Measurements from ENCODE around the gene MYBPC2. TPM values are rescaled to one million over a fixed set of nuclear protein-coding genes. Genes with fewer than 3 reads are reported as not detected.

The MYBPC2 gene
- total and polyA plus RNA-seq, 4 donors, result 0.62 to 3.5 (median 1.4) TPM

GRCh38 chr19:50512999-50513745 lies 80.5 kb downstream of the MYBPC2 start:
- Histone ChIP-seq H3K36me3 (ENCODE audit: control insufficient read depth, insufficient read depth, low read length) (peaks cover 47% of the 10 kb centered on the region), H3K27me3 (ENCODE audit: control insufficient read depth, insufficient read depth, low read length) (no peaks in the 10 kb centered on the region), H3K27ac (ENCODE audit: low read depth, low read length) (peak overlapping the region; percentile 44), H3K4me1 (ENCODE audit: control insufficient read depth, insufficient read depth, low read length) (peaks cover 73% of the 10 kb centered on the region), H3K9me3 (ENCODE audit: control insufficient read depth, insufficient read depth, low read length) (no peaks in the 10 kb centered on the region), H3K4me3 (ENCODE audit: low read depth, low read length) (no peak overlapping the region)
- 57% methylated on average over 9 of the region's 12 CpGs for WGBS (ENCODE audit: insufficient coverage)
- DNase-seq (ENCODE audit: low read depth in 4 of 6, low spot score in 6 of 6), result no peak

GRCh38 chr19:50513746-50514345 lies 81.2 kb downstream of the MYBPC2 start, which contains the start of gene ASPDH:
ASPDH (minus strand) TSS chr19:50513913; CDS start chr19:50513823, 90 bp downstream.
- peak within 1 kb of the TSS; percentile 44 for H3K27ac ChIP-seq (ENCODE audit: low read depth, low read length)

GRCh38 chr19:50514346-50515167 lies 81.9 kb downstream of the MYBPC2 start:
- peak overlapping the region; percentile 14 for H3K4me3 ChIP-seq (ENCODE audit: low read depth, low read length)
- 21% methylated on average over 36 of the region's 38 CpGs for WGBS (ENCODE audit: insufficient coverage)
- H3K27ac ChIP-seq (ENCODE audit: low read depth, low read length), result peak overlapping the region; percentile 44
- H3K27me3 ChIP-seq (ENCODE audit: control insufficient read depth, insufficient read depth, low read length), result no peaks in the 10 kb centered on the region
- DNase-seq (ENCODE audit: low read depth in 4 of 6, low spot score in 6 of 6), result peak in 5 of 6 donors; percentile 63 to 98 (median 82)
- H3K9me3 ChIP-seq (ENCODE audit: control insufficient read depth, insufficient read depth, low read length), result no peaks in the 10 kb centered on the region
- H3K36me3 ChIP-seq (ENCODE audit: control insufficient read depth, insufficient read depth, low read length), result peaks cover 59% of the 10 kb centered on the region
- H3K4me1 ChIP-seq (ENCODE audit: control insufficient read depth, insufficient read depth, low read length), result peaks cover 60% of the 10 kb centered on the region

More at GRCh38 chr19:50513746-50514345, 81.2 kb downstream of the MYBPC2 start, which contains the start of gene ASPDH:
- H3K27me3 ChIP-seq (ENCODE audit: control insufficient read depth, insufficient read depth, low read length), result no peaks in the 10 kb centered on the region
- 34% methylated on average over 15 of the region's 22 CpGs for WGBS (ENCODE audit: insufficient coverage)
- peaks cover 54% of the 10 kb centered on the region for H3K36me3 ChIP-seq (ENCODE audit: control insufficient read depth, insufficient read depth, low read length)
- H3K9me3 ChIP-seq (ENCODE audit: control insufficient read depth, insufficient read depth, low read length), result no peaks in the 10 kb centered on the region
- DNase-seq (ENCODE audit: low read depth in 4 of 6, low spot score in 6 of 6), result peak in 2 of 6 donors; percentile 73 to 85
- H3K4me3 ChIP-seq (ENCODE audit: low read depth, low read length), result peak within 1 kb of the TSS; percentile 14
- H3K4me1 ChIP-seq (ENCODE audit: control insufficient read depth, insufficient read depth, low read length), result peaks cover 67% of the 10 kb centered on the region

GRCh38 chr19:50515168-50515561 lies 82.5 kb downstream of the MYBPC2 start:
- peaks cover 54% of the 10 kb centered on the region for H3K4me1 ChIP-seq (ENCODE audit: control insufficient read depth, insufficient read depth, low read length)
- no peak for DNase-seq (ENCODE audit: low read depth in 4 of 6, low spot score in 6 of 6)
- H3K9me3 ChIP-seq (ENCODE audit: control insufficient read depth, insufficient read depth, low read length), result no peaks in the 10 kb centered on the region
- peaks cover 59% of the 10 kb centered on the region for H3K36me3 ChIP-seq (ENCODE audit: control insufficient read depth, insufficient read depth, low read length)
- no peaks in the 10 kb centered on the region for H3K27me3 ChIP-seq (ENCODE audit: control insufficient read depth, insufficient read depth, low read length)
- peak overlapping the region; percentile 44 for H3K27ac ChIP-seq (ENCODE audit: low read depth, low read length)
- H3K4me3 ChIP-seq (ENCODE audit: low read depth, low read length), result no peak overlapping the region
- WGBS (ENCODE audit: insufficient coverage), result 54% methylated on average over 11 of the region's 11 CpGs

Other genes starting within 250 kb of the MYBPC2 start
- gene MYH14, start 229.3 kb upstream of the MYBPC2 start, total RNA-seq, result 1 to 10 TPM; 4.1 to 7.2 TPM
- 10 to 100 TPM; 14.6 to 16.8 TPM for gene MYH14, start 229.3 kb upstream of the MYBPC2 start, polyA plus RNA-seq (ENCODE audit: insufficient read length in 2 of 2)
- gene KCNC3, start 103.5 kb upstream of the MYBPC2 start, total RNA-seq, result 1 to 10 TPM; 4.5 to 4.7 TPM
- 10 to 100 TPM; 36.5 to 48.3 TPM for gene KCNC3, start 103.5 kb upstream of the MYBPC2 start, polyA plus RNA-seq (ENCODE audit: insufficient read length in 2 of 2)
- 1 to 10 TPM in 1 of 2 donors, under 1 TPM in 1; 0.79 to 1.4 TPM for gene NAPSA, start 67.3 kb upstream of the MYBPC2 start, total RNA-seq
- 1 to 10 TPM; 1.6 to 3.3 TPM for gene NAPSA, start 67.3 kb upstream of the MYBPC2 start, polyA plus RNA-seq (ENCODE audit: insufficient read length in 2 of 2)
- 10 to 100 TPM; 24.4 to 45.2 TPM for gene NR1H2, start 56.4 kb upstream of the MYBPC2 start, total RNA-seq
- 10 to 100 TPM; 35.2 to 38.2 TPM for gene NR1H2, start 56.4 kb upstream of the MYBPC2 start, polyA plus RNA-seq (ENCODE audit: insufficient read length in 2 of 2)
- gene POLD1, start 48.5 kb upstream of the MYBPC2 start, total RNA-seq, result 10 to 100 TPM; 13.1 to 29.1 TPM
- gene POLD1, start 48.5 kb upstream of the MYBPC2 start, polyA plus RNA-seq (ENCODE audit: insufficient read length in 2 of 2), result 10 to 100 TPM; 23.3 to 26.7 TPM
- gene SPIB, start 14.0 kb upstream of the MYBPC2 start, total RNA-seq, result under 1 TPM; 0.06 to 0.40 TPM
- gene SPIB, start 14.0 kb upstream of the MYBPC2 start, polyA plus RNA-seq (ENCODE audit: insufficient read length in 2 of 2), result under 1 TPM; 0.35 to 0.47 TPM
- 100 to 1,000 TPM in 1 of 2 donors, 10 to 100 TPM in 1; 78.4 to 184 TPM for gene EMC10, start 43.6 kb downstream of the MYBPC2 start, total RNA-seq
- 100 to 1,000 TPM; 256 to 267 TPM for gene EMC10, start 43.6 kb downstream of the MYBPC2 start, polyA plus RNA-seq (ENCODE audit: insufficient read length in 2 of 2)
- gene GARIN5A, start 44.0 kb downstream of the MYBPC2 start, total RNA-seq, result 1 to 10 TPM; 4.2 to 5.8 TPM
- gene GARIN5A, start 44.0 kb downstream of the MYBPC2 start, polyA plus RNA-seq (ENCODE audit: insufficient read length in 2 of 2), result 10 to 100 TPM; 11.6 to 14.1 TPM
- 10 to 100 TPM in 1 of 2 donors, 1 to 10 TPM in 1; 9.3 to 19.8 TPM for gene JOSD2, start 78.3 kb downstream of the MYBPC2 start, total RNA-seq
- 10 to 100 TPM; 27.7 to 29.8 TPM for gene JOSD2, start 78.3 kb downstream of the MYBPC2 start, polyA plus RNA-seq (ENCODE audit: insufficient read length in 2 of 2)
- gene ASPDH, start 81.0 kb downstream of the MYBPC2 start, total RNA-seq, result 1 to 10 TPM; 1.5 to 1.6 TPM
- gene ASPDH, start 81.0 kb downstream of the MYBPC2 start, polyA plus RNA-seq (ENCODE audit: insufficient read length in 2 of 2), result 1 to 10 TPM; 6.7 to 7.7 TPM
- gene LRRC4B, start 135.5 kb downstream of the MYBPC2 start, total RNA-seq, result 10 to 100 TPM; 30.4 to 55.2 TPM
- 100 to 1,000 TPM; 208 to 209 TPM for gene LRRC4B, start 135.5 kb downstream of the MYBPC2 start, polyA plus RNA-seq (ENCODE audit: insufficient read length in 2 of 2)
- 10 to 100 TPM; 10.0 to 21.8 TPM for gene SYT3, start 207.0 kb downstream of the MYBPC2 start, total RNA-seq
- gene SYT3, start 207.0 kb downstream of the MYBPC2 start, polyA plus RNA-seq (ENCODE audit: insufficient read length in 2 of 2), result 10 to 100 TPM; 76.9 to 84.1 TPM
- 1 to 10 TPM; 1.4 to 7.1 TPM for gene C19orf81, start 216.6 kb downstream of the MYBPC2 start, total RNA-seq
- 1 to 10 TPM; 6.1 to 6.2 TPM for gene C19orf81, start 216.6 kb downstream of the MYBPC2 start, polyA plus RNA-seq (ENCODE audit: insufficient read length in 2 of 2)